Erythroblast (primary cell): Measurements from ENCODE around the gene FZR1.

Experiments used
- GATA1 ChIP-seq: IDR thresholded peaks from 2 replicates; pipeline ENCODE4 v1.6.1; 2011; ENCODE audit warnings: low read depth, mild to moderate bottlenecking, control low read depth, low read length, moderate library complexity
- POLR2A ChIP-seq: IDR thresholded peaks from 2 replicates; pipeline ENCODE4 v1.6.1; 2011; ENCODE audit warnings: mild to moderate bottlenecking, low read length

GRCh38 chr19:3482507-3483225, 23.4 kb upstream of the FZR1 start:
- no peak for TF ChIP-seq POLR2A
- TF ChIP-seq GATA1: no peak
